GM23248 (cell line): Measurements from ENCODE around the gene HSPG2.

ENCODE experiments used
- EZH2 ChIP-seq: fragments of 200-600 bp; sonication (generic); IDR thresholded peaks from 2 replicates; pipeline ENCODE4 v1.6.1; 2018; ENCODE audit warnings: antibody characterized with exemption, mild to moderate bottlenecking; ENCODE audit not compliant: insufficient read depth, poor library complexity, severe bottlenecking
- EZH2phosphoT487 ChIP-seq: fragments of 200-600 bp; sonication (generic); IDR thresholded peaks from 2 replicates; pipeline ENCODE4 v1.6.1; 2018; ENCODE audit warnings: antibody characterized with exemption, moderate library complexity, mild to moderate bottlenecking, low read depth; ENCODE audit not compliant: insufficient read depth

DNA sequence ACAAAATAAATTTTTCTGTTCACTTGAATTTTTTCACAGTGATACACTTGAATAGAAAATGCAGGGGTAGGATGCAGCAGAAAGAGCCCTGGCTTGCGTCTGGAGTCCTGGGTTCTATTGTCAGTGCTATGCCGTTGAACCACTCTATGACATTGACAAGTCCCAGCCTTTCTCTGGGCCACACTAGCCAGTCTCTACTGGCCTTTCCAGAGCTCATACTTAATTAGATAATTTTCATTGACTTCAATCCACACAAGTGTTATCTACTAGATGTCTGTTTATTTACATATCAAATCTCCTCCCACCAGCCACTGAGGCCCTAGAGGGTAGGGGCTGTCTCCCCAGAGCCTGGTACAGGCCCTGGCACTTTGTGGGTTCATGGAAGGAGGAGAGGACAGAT lies 24.2 kb upstream of the HSPG2 start:
- TF ChIP-seq EZH2 = no peak
- no peak for TF ChIP-seq EZH2phosphoT487
